Measurements from ENCODE around the gene APPBP2.
"Not testable (repeated sequence)": the region's sequence is repeated elsewhere in the genome, so short reads cannot be mapped to it uniquely, and the experiment has no call there.

The APPBP2 gene

GRCh38 chr17:60534010-60534555 is 8.0 kb upstream of the APPBP2 start:
- DNase-seq (ENCODE audit: low spot score) = no peak

GRCh38 chr17:60529806-60530205 is 3.8 kb upstream of the APPBP2 start:
- DNase-seq (ENCODE audit: low spot score) = no peak

- no peak for DNase-seq (ENCODE audit: low spot score)
Measured at GRCh38 chr17:60528828-60529227, 2.8 kb upstream of the APPBP2 start.

GRCh38 chr17:60527701-60528100 is 1.7 kb upstream of the APPBP2 start:
- no peak for DNase-seq (ENCODE audit: low spot score)

- no peak for DNase-seq (ENCODE audit: low spot score)
Measured at GRCh38 chr17:60526726-60527125, 684 bp upstream of the APPBP2 start.

GRCh38 chr17:60525328-60525684 is 736 bp downstream of the APPBP2 start:
- no peak for DNase-seq (ENCODE audit: low spot score)

- no peak for DNase-seq (ENCODE audit: low spot score)
Measured at GRCh38 chr17:60524463-60525327, 1.3 kb downstream of the APPBP2 start.

- DNase-seq (ENCODE audit: low spot score) = no peak
Measured at GRCh38 chr17:60523822-60524221, 2.2 kb downstream of the APPBP2 start.

- no peak for DNase-seq (ENCODE audit: low spot score)
Measured at GRCh38 chr17:60522889-60523626, 3.0 kb downstream of the APPBP2 start.

- no peak for DNase-seq (ENCODE audit: low spot score)
Measured at GRCh38 chr17:60519795-60520194, 6.2 kb downstream of the APPBP2 start.

GRCh38 chr17:60515683-60516082 is 10.4 kb downstream of the APPBP2 start:
- not testable (repeated sequence) for DNase-seq (ENCODE audit: low spot score)

- DNase-seq (ENCODE audit: low spot score) = not testable (repeated sequence)
Measured at GRCh38 chr17:60515199-60515598, 10.8 kb downstream of the APPBP2 start.

GRCh38 chr17:60514500-60514899 is 11.5 kb downstream of the APPBP2 start:
- no peak for DNase-seq (ENCODE audit: low spot score)

GRCh38 chr17:60514053-60514452 is 12.0 kb downstream of the APPBP2 start:
- no peak for DNase-seq (ENCODE audit: low spot score)

GRCh38 chr17:60513014-60513413 is 13.0 kb downstream of the APPBP2 start:
- no peak for DNase-seq (ENCODE audit: low spot score)

- no peak for DNase-seq (ENCODE audit: low spot score)
Measured at GRCh38 chr17:60510723-60511122, 15.3 kb downstream of the APPBP2 start.

- DNase-seq (ENCODE audit: low spot score) = no peak
Measured at GRCh38 chr17:60510031-60510430, 16.0 kb downstream of the APPBP2 start.

GRCh38 chr17:60508384-60508980 is 17.6 kb downstream of the APPBP2 start:
- DNase-seq (ENCODE audit: low spot score) = no peak

- no peak for DNase-seq (ENCODE audit: low spot score)
Measured at GRCh38 chr17:60506312-60506711, 19.7 kb downstream of the APPBP2 start.

- DNase-seq (ENCODE audit: low spot score) = no peak
Measured at GRCh38 chr17:60502145-60502544, 23.9 kb downstream of the APPBP2 start.

- no peak for DNase-seq (ENCODE audit: low spot score)
Measured at GRCh38 chr17:60501589-60501988, 24.5 kb downstream of the APPBP2 start.

GRCh38 chr17:60496041-60496440 is 30.0 kb downstream of the APPBP2 start:
- no peak for DNase-seq (ENCODE audit: low spot score)

GRCh38 chr17:60495260-60495659 is 30.8 kb downstream of the APPBP2 start:
- no peak for DNase-seq (ENCODE audit: low spot score)
